ENCODE results near the gene IGF2BP2.

GRCh38 chr3:185605566-185605965 lies 219.3 kb downstream of the IGF2BP2 start:
- TF ChIP-seq ZNF710 (CRISPR knock-in tag; IDR thresholded peaks at IDR 0.05; ENCODE audit: borderline replicate concordance) = no peak
- TF ChIP-seq GABPB1 (CRISPR knock-in tag; IDR thresholded peaks at IDR 0.05) = no peak
- no peak for TF ChIP-seq TCF7L2 (IDR thresholded peaks at IDR 0.05; ENCODE audit: low read depth, low read length)
- TF ChIP-seq JUND (CRISPR knock-in tag; IDR thresholded peaks at IDR 0.05) = no peak
- no peak for TF ChIP-seq CSRNP1 (CRISPR knock-in tag; IDR thresholded peaks at IDR 0.05)
- no peak for TF ChIP-seq CTCF (CRISPR knock-in tag; IDR thresholded peaks at IDR 0.05)
- TF ChIP-seq MAFK (conservative IDR thresholded peaks at IDR 0.05 in 1 of 2, IDR thresholded peaks at IDR 0.05 in 1 of 2; ENCODE audit: low read length in 2 of 2) = no peak
- no peak for TF ChIP-seq ARID2 (CRISPR knock-in tag; IDR thresholded peaks at IDR 0.05; ENCODE audit: borderline replicate concordance)
- no peak for TF ChIP-seq ZBTB7B (CRISPR knock-in tag; IDR thresholded peaks at IDR 0.05)
- TF ChIP-seq IKZF5 (CRISPR knock-in tag; IDR thresholded peaks at IDR 0.05) = no peak
- no peak for TF ChIP-seq ZNF790 (CRISPR knock-in tag; IDR thresholded peaks at IDR 0.05; ENCODE audit: borderline replicate concordance)
